GM23248 (cell line): Measurements from ENCODE around the gene EID3. TPM values are rescaled to one million over a fixed set of nuclear protein-coding genes. Genes with fewer than 3 reads are reported as not detected.

ENCODE experiments used
- DNase-seq: peaks from one replicate; pipeline ENCODE4 v3.0.0-alpha.2; 2015
- H2AFZ ChIP-seq: fragments of 200-600 bp; sonication (generic); 2 replicates; pipeline ENCODE4 v1.6.1; 2016; ENCODE audit warnings: antibody characterized with exemption
- H3F3A ChIP-seq: fragments of 200-600 bp; sonication (generic); 2 replicates; pipeline ENCODE4 v1.6.1; 2016; ENCODE audit warnings: mild to moderate bottlenecking, antibody characterized with exemption, mixed run types; ENCODE audit not compliant: insufficient read depth
- H3K27ac ChIP-seq: fragments of 200-600 bp; sonication (generic); 2 replicates; pipeline ENCODE4 v1.5.1; 2016; ENCODE audit warnings: mild to moderate bottlenecking
- H3K27me3 ChIP-seq: fragments of 200-600 bp; sonication (generic); replicated peaks from 2 replicates; pipeline ENCODE4 v1.6.1; 2016; ENCODE audit warnings: mild to moderate bottlenecking; ENCODE audit not compliant: insufficient read depth
- H3K36me3 ChIP-seq: fragments of 200-600 bp; sonication (generic); 2 replicates; pipeline ENCODE4 v1.6.1; 2016; ENCODE audit warnings: low read depth, mild to moderate bottlenecking
- H3K4me1 ChIP-seq: fragments of 200-600 bp; sonication (generic); 2 replicates; pipeline ENCODE4 v1.6.1; 2016; ENCODE audit warnings: mild to moderate bottlenecking; ENCODE audit not compliant: insufficient read depth
- H3K4me2 ChIP-seq: fragments of 200-600 bp; sonication (generic); one replicate; pipeline ENCODE4 v1.6.1; 2016; ENCODE audit warnings: mild to moderate bottlenecking; ENCODE audit not compliant: unreplicated experiment
- H3K4me3 ChIP-seq: fragments of 200-600 bp; sonication (generic); 2 replicates; pipeline ENCODE4 v1.5.1; 2016; ENCODE audit warnings: mild to moderate bottlenecking
- H3K79me2 ChIP-seq: fragments of 200-600 bp; sonication (generic); 2 replicates; pipeline ENCODE4 v1.6.1; 2016; ENCODE audit warnings: mild to moderate bottlenecking; ENCODE audit not compliant: insufficient read depth
- H3K9ac ChIP-seq: fragments of 200-600 bp; sonication (generic); 2 replicates; pipeline ENCODE4 v1.6.1; 2016; ENCODE audit warnings: mild to moderate bottlenecking
- H3K9me2 ChIP-seq: fragments of 200-600 bp; sonication (generic); 2 replicates; pipeline ENCODE4 v1.6.1; 2016; ENCODE audit warnings: mixed run types, mild to moderate bottlenecking, moderate library complexity; ENCODE audit not compliant: insufficient read depth
- H3K9me3 ChIP-seq: fragments of 200-600 bp; sonication (generic); one replicate; pipeline ENCODE4 v1.6.1; 2017; ENCODE audit warnings: low read depth
- H4K20me1 ChIP-seq: fragments of 200-600 bp; sonication (generic); 2 replicates; pipeline ENCODE4 v1.6.0; 2016; ENCODE audit not compliant: insufficient read depth
- EZH2 ChIP-seq: fragments of 200-600 bp; sonication (generic); IDR thresholded peaks from 2 replicates; pipeline ENCODE4 v1.6.1; 2018; ENCODE audit warnings: antibody characterized with exemption, mild to moderate bottlenecking; ENCODE audit not compliant: insufficient read depth, poor library complexity, severe bottlenecking
- EZH2phosphoT487 ChIP-seq: fragments of 200-600 bp; sonication (generic); IDR thresholded peaks from 2 replicates; pipeline ENCODE4 v1.6.1; 2018; ENCODE audit warnings: antibody characterized with exemption, moderate library complexity, mild to moderate bottlenecking, low read depth; ENCODE audit not compliant: insufficient read depth
- WGBS, 2 experiments: methylation state at CpG; one replicate each; pipeline ENCODE4 v1.1.6; 2015 to 2017; ENCODE audit warnings: low lambda C conversion rate in 2 of 2, low coverage in 1 of 2; ENCODE audit errors: missing lambda C conversion rate in 2 of 2; 5-methylcytosine and 5-hydroxymethylcytosine counted together
- in situ Hi-C: fragments of 300-500 bp; cut with MboI; formaldehyde crosslinking; loops from 2 replicates; pipeline ENCODE4 v1.15.0; 2020
- polyA plus RNA-seq: library from polyadenylated mRNA; unstranded; fragments of >200 nt; fragmentation: Nextera tagmentation; extraction: Ambion mirVana; gene quantifications from 2 replicates; pipeline ENCODE4 v1.2.1, GENCODE V29; 2016
- total RNA-seq: library from RNA; depleted of rRNA; stranded (reverse); fragments of >200 nt; shearing (Covaris generic); gene quantifications from 2 replicates; pipeline ENCODE4 v1.2.3, GENCODE V29; 2014

Gene EID3
- total and polyA plus RNA-seq, 2 experiments from 2014 or later = 5.7 to 6.9 TPM

GRCh38 chr12:104299842-104300481 is 3.6 kb upstream of the EID3 start:
- TF ChIP-seq EZH2 (no peak), EZH2phosphoT487 (no peak)

GRCh38 chr12:104304261-104305009 is 896 bp downstream of the EID3 start:
- Histone ChIP-seq H3K4me1 (peaks cover 51% of the 10 kb centered on the region), H3K9me3 (no peaks in the 10 kb centered on the region), H3F3A (peaks cover 77% of the 10 kb centered on the region), H3K9me2 (no peaks in the 10 kb centered on the region), H3K4me3 (peak overlapping the region; percentile 69), H3K36me3 (peaks cover 36% of the 10 kb centered on the region), H3K79me2 (peaks cover 99% of the 10 kb centered on the region), H3K9ac (peak overlapping the region; percentile 79), H3K4me2 (peak overlapping the region; percentile 88), H3K27me3 (no peaks in the 10 kb centered on the region), H3K27ac (peak overlapping the region; percentile 83), H2AFZ (no peak overlapping the region), H4K20me1 (peaks cover 40% of the 10 kb centered on the region)
- TF ChIP-seq EZH2phosphoT487 (no peak), EZH2 (no peak)
- peak; percentile 64 for DNase-seq
- 29 to 33% methylated on average over 10 of the region's 10 CpGs for WGBS, 2 experiments
- in situ Hi-C loops = no loop called here

More at GRCh38 chr12:104299842-104300481, 3.6 kb upstream of the EID3 start:
- Histone ChIP-seq H3F3A (peaks cover 81% of the 10 kb centered on the region), H3K9me3 (no peaks in the 10 kb centered on the region), H3K4me3 (no peak overlapping the region), H2AFZ (no peak overlapping the region), H3K4me1 (peaks cover 46% of the 10 kb centered on the region), H3K27me3 (no peaks in the 10 kb centered on the region), H3K36me3 (peaks cover 65% of the 10 kb centered on the region), H3K79me2 (peaks cover 98% of the 10 kb centered on the region), H3K27ac (peak overlapping the region; percentile 26), H4K20me1 (peaks cover 45% of the 10 kb centered on the region), H3K9ac (no peak overlapping the region), H3K4me2 (no peak overlapping the region), H3K9me2 (no peaks in the 10 kb centered on the region)
- in situ Hi-C loops = no loop called here
- WGBS, 2 experiments = 82 to 84% methylated on average over 6 of the region's 6 CpGs
- DNase-seq = no peak

- peak overlapping the region; percentile 83 for H3K27ac ChIP-seq
- peaks cover 70% of the 10 kb centered on the region for H3F3A ChIP-seq
- peaks cover 99% of the 10 kb centered on the region for H3K79me2 ChIP-seq
- no peak for DNase-seq
- H3K27me3 ChIP-seq = no peaks in the 10 kb centered on the region
- TF ChIP-seq EZH2 (no peak), EZH2phosphoT487 (no peak)
- H3K4me1 ChIP-seq = peaks cover 43% of the 10 kb centered on the region
- no peaks in the 10 kb centered on the region for H3K9me2 ChIP-seq
- H2AFZ ChIP-seq = no peak overlapping the region
- peak overlapping the region; percentile 69 for H3K4me3 ChIP-seq
- in situ Hi-C loops = no loop called here
- 72 to 80% methylated on average over 2 of the region's 2 CpGs for WGBS, 2 experiments
- H3K9me3 ChIP-seq = no peaks in the 10 kb centered on the region
- peaks cover 35% of the 10 kb centered on the region for H4K20me1 ChIP-seq
- peak overlapping the region; percentile 88 for H3K4me2 ChIP-seq
- peak overlapping the region; percentile 79 for H3K9ac ChIP-seq
- H3K36me3 ChIP-seq = peaks cover 33% of the 10 kb centered on the region
Measured at GRCh38 chr12:104305349-104305748, 1.8 kb downstream of the EID3 start.

GRCh38 chr12:104306376-104306775 is 2.8 kb downstream of the EID3 start:
- Histone ChIP-seq H4K20me1 (peaks cover 38% of the 10 kb centered on the region), H3K79me2 (peaks cover 99% of the 10 kb centered on the region), H2AFZ (no peak overlapping the region), H3K27me3 (no peaks in the 10 kb centered on the region), H3K9ac (no peak overlapping the region; the same call in 1 of the 2 replicates), H3K36me3 (peaks cover 36% of the 10 kb centered on the region), H3K27ac (0 out of 2 replicates have a peak overlapping the region, but pooled peaks have one; percentile 6), H3K4me1 (peaks cover 37% of the 10 kb centered on the region), H3K9me2 (no peaks in the 10 kb centered on the region), H3K4me3 (no peak overlapping the region), H3K4me2 (no peak overlapping the region), H3F3A (peaks cover 71% of the 10 kb centered on the region), H3K9me3 (no peaks in the 10 kb centered on the region)
- in situ Hi-C loops = no loop called here
- 95 to 100% methylated on average over 2 of the region's 2 CpGs for WGBS, 2 experiments
- no peak for DNase-seq
- TF ChIP-seq EZH2phosphoT487 = no peak
- TF ChIP-seq EZH2 = no peak
